B cell (primary cell): Measurements from ENCODE around the gene ZNF79. TPM values are rescaled to one million over a fixed set of nuclear protein-coding genes. Genes with fewer than 3 reads are reported as not detected.

Experiments used
- ATAC-seq: fragments of 200-7000 bp; cut with Tn5 transposase; one replicate; pipeline ENCODE4 v1.10.0; 2021; ENCODE audit warnings: low read depth, mild to moderate bottlenecking, moderate number of reproducible peaks, moderate library complexity
- CTCF ChIA-PET: fragments of 350-600 bp; sonication (Branson Sonifier 250); formaldehyde crosslinking; loops from one replicate; lab custom pipeline; 2021; ENCODE audit warnings: antibody characterized with exemption, inconsistent platforms; lab: Charles Lee
- POLR2A ChIA-PET: fragments of 350-600 bp; sonication (Branson Sonifier 250); formaldehyde crosslinking; loops from one replicate; lab custom pipeline; 2021; ENCODE audit warnings: antibody characterized with exemption; lab: Charles Lee
- DNase-seq: peaks from one replicate; pipeline ENCODE4 v3.0.0; 2013
- H2AFZ ChIP-seq: 2 replicates; pipeline ENCODE4 v1.6.1; 2012; ENCODE audit warnings: mild to moderate bottlenecking, low read depth, low read length; ENCODE audit not compliant: insufficient read depth, poor library complexity, severe bottlenecking
- H3K27ac ChIP-seq, 2 donors: 1 replicate in 1 of 2; 2 replicates in 1 of 2; pipeline ENCODE4 v1.5.1; 2012 to 2013; ENCODE audit warnings: low read length in 2 of 2, mild to moderate bottlenecking in 2 of 2, moderate library complexity in 1 of 2
- H3K27me3 ChIP-seq, 4 experiments: fragments of 200-600 bp in 1 of 4; sonication (generic) in 1 of 4; replicated peaks in 1 of 4; 1 replicate in 2 of 4; 2 replicates in 2 of 4; pipeline versions ENCODE4 v1.6.1 to v1.7.0; 2013 to 2016; ENCODE audit warnings: low read length in 3 of 4, mild to moderate bottlenecking in 2 of 4, mixed read lengths in 1 of 4, moderate library complexity in 1 of 4; ENCODE audit not compliant: insufficient read depth in 4 of 4, control insufficient read depth in 3 of 4; ENCODE audit errors: control extremely low read depth in 1 of 4
- H3K36me3 ChIP-seq, 2 experiments: replicated peaks in 1 of 2; 1 replicate in 1 of 2; 2 replicates in 1 of 2; pipeline versions ENCODE4 v1.6.1 to v1.7.1; 2013; ENCODE audit warnings: low read length in 1 of 2; ENCODE audit not compliant: insufficient read depth in 2 of 2, control insufficient read depth in 1 of 2; ENCODE audit errors: control extremely low read depth in 1 of 2, extremely low read depth in 1 of 2
- H3K4me1 ChIP-seq, 2 donors: fragments of 200-600 bp in 1 of 2; sonication (generic) in 1 of 2; 1 replicate in 1 of 2; 2 replicates in 1 of 2; pipeline versions ENCODE4 v1.5.1 to v1.6.1; 2013 to 2017; ENCODE audit warnings: low read length in 2 of 2; ENCODE audit not compliant: control insufficient read depth in 2 of 2, insufficient read depth in 2 of 2
- H3K4me2 ChIP-seq: replicated peaks from 2 replicates; pipeline ENCODE3; 2012; ENCODE audit warnings: mild to moderate bottlenecking, low read depth, low read length; ENCODE audit not compliant: poor library complexity, severe bottlenecking
- H3K4me3 ChIP-seq, 5 experiments: fragments of 200-600 bp in 1 of 5; sonication (generic) in 1 of 5; 1 replicate in 3 of 5; 2 replicates in 2 of 5; pipeline versions ENCODE4 v1.5.1 to v1.7.0; 2011 to 2016; ENCODE audit warnings: low read length in 4 of 5, mild to moderate bottlenecking in 4 of 5, low read depth in 2 of 5, control low read depth in 1 of 5, moderate library complexity in 1 of 5; ENCODE audit not compliant: insufficient read depth in 1 of 5; ENCODE audit errors: control extremely low read depth in 1 of 5, extremely low read depth in 1 of 5
- H3K79me2 ChIP-seq: fragments of 200-600 bp; sonication (generic); one replicate; pipeline ENCODE4 v1.6.0; 2016; ENCODE audit warnings: low read length; ENCODE audit not compliant: control insufficient read depth, insufficient read depth
- H3K9ac ChIP-seq: fragments of 200-600 bp; sonication (generic); 2 replicates; pipeline ENCODE4 v1.6.1; 2017; ENCODE audit warnings: mild to moderate bottlenecking, low read length, moderate library complexity
- H3K9me3 ChIP-seq, 3 donors: one replicate each; pipeline versions ENCODE4 v1.6.1 to v1.7.1; 2013; ENCODE audit warnings: low read length in 2 of 3; ENCODE audit not compliant: control insufficient read depth in 2 of 3, insufficient read depth in 1 of 3; ENCODE audit errors: control extremely low read depth in 1 of 3
- H4K20me1 ChIP-seq: 2 replicates; pipeline ENCODE4 v1.6.0; 2012; ENCODE audit warnings: mild to moderate bottlenecking, low read length; ENCODE audit not compliant: insufficient read depth, control insufficient read depth, poor library complexity, severe bottlenecking
- H3K27ac Mint-ChIP-seq: one replicate; pipeline ENCODE4 v1.8.0; 2021; ENCODE audit warnings: mixed read lengths
- H3K27me3 Mint-ChIP-seq: one replicate; pipeline ENCODE4 v1.8.0; 2021; ENCODE audit warnings: mixed read lengths
- H3K4me1 Mint-ChIP-seq: one replicate; pipeline ENCODE4 v1.8.0; 2021; ENCODE audit warnings: mixed read lengths
- H3K4me3 Mint-ChIP-seq: one replicate; pipeline ENCODE4 v1.8.0; 2021; ENCODE audit warnings: mixed read lengths
- H3K9me3 Mint-ChIP-seq: one replicate; pipeline ENCODE4 v1.8.0; 2022; ENCODE audit warnings: mixed read lengths; ENCODE audit not compliant: insufficient read depth
- EZH2 ChIP-seq: IDR thresholded peaks from 2 replicates; pipeline ENCODE4 v1.6.1; 2012; ENCODE audit warnings: borderline replicate concordance, low read depth, mild to moderate bottlenecking, moderate library complexity, low read length; ENCODE audit not compliant: insufficient read depth, poor library complexity, severe bottlenecking
- WGBS: methylation state at CpG from one replicate; pipeline ENCODE4 v1.1.5; 2013; ENCODE audit warnings: missing lambda C conversion rate; ENCODE audit not compliant: insufficient coverage; 5-methylcytosine and 5-hydroxymethylcytosine counted together
- intact Hi-C: fragments of 100-400 bp; cut with micrococcal nuclease; formaldehyde crosslinking; loops from one replicate; pipeline ENCODE4 v1.10.0; 2022
- polyA plus RNA-seq: library from polyadenylated mRNA; depleted of rRNA; stranded (reverse); fragments of >200 nt; gene quantifications from 2 replicates; pipeline ENCODE4 v1.2.3, GENCODE V29; 2012
- total RNA-seq, 2 donors: library from RNA; stranded (reverse); fragments of 120-200 nt in 1 of 2; gene quantifications; 1 replicate in 1 of 2; 2 replicates in 1 of 2; pipeline versions ENCODE4 v1.2.3 to v1.2.4, GENCODE V29; 2013 to 2022
- TF ChIP-seq, protein P1 (sequence below): fragments of 200-600 bp; IDR thresholded peaks from one replicate; pipeline ENCODE4 v1.8.0; 2022; ENCODE audit warnings: antibody characterized with exemption, mild to moderate bottlenecking

Gene ZNF79
- total and polyA plus RNA-seq, 2 donors (not counting 1 experiment from before 2014, with no cell fraction given) = 4.8 to 16.1 TPM

DNA sequence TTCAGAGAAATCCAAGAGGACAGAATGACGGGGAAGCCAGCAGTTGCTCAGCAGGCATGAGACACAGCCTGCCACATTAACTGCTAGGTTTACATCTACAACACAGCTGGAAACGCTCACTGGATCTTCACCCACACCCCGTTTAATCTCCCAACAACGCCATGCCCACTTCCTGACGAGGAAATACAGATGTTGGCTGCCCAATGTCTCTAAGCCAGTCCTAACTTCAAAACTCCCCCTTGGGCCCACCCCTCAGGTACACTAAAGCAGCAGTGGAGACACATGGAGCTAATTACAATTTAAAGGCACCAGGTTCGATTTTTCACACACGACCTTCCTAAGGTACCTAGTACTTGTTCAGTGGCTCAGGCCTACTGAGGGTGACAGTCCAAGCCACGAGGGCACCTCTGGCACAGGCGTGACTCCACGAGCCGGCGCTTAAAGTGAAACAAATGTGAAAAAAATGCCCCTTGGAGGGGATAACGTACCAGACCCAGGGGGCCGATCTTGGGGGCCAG lies 26.1 kb downstream of the ZNF79 start:
- CTCF ChIA-PET = interaction anchor here (1.2 to 1.6 kb wide), 3 partner anchors 26 to 235 kb away, joined by 3 to 5 read pairs (median 4); partner anchors contain the start of genes SLC2A8 and ZNF79
- no peaks in the 10 kb centered on the region for H3K9me3 ChIP-seq
- Mint-ChIP-seq H3K27ac (peak overlapping the region; percentile 98), H3K9me3 (no peaks in the 10 kb centered on the region), H3K27me3 (no peaks in the 10 kb centered on the region), H3K4me3 (peak overlapping the region; percentile 97), H3K4me1 (peaks cover 52% of the 10 kb centered on the region)
- H3K9ac ChIP-seq = peak overlapping the region; percentile 80
- peaks cover 22 to 38% of the 10 kb centered on the region in 2 donors for H3K4me1 ChIP-seq
- intact Hi-C loops = loop anchor here (2.0 to 10.0 kb wide), 4 partner anchors 267 to 824 kb away; partner anchors contain the start of genes GOLGA2, NAIF1, PTRH1 and SLC25A25
- H3K4me3 ChIP-seq = peak overlapping the region; percentile 73 to 92 (median 82)
- DNase-seq (no peak), ATAC-seq (no peak)
- TF ChIP-seq, protein P1, sequence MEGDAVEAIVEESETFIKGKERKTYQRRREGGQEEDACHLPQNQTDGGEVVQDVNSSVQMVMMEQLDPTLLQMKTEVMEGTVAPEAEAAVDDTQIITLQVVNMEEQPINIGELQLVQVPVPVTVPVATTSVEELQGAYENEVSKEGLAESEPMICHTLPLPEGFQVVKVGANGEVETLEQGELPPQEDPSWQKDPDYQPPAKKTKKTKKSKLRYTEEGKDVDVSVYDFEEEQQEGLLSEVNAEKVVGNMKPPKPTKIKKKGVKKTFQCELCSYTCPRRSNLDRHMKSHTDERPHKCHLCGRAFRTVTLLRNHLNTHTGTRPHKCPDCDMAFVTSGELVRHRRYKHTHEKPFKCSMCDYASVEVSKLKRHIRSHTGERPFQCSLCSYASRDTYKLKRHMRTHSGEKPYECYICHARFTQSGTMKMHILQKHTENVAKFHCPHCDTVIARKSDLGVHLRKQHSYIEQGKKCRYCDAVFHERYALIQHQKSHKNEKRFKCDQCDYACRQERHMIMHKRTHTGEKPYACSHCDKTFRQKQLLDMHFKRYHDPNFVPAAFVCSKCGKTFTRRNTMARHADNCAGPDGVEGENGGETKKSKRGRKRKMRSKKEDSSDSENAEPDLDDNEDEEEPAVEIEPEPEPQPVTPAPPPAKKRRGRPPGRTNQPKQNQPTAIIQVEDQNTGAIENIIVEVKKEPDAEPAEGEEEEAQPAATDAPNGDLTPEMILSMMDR = no peak
- TF ChIP-seq EZH2 = no peak
- WGBS = 2% methylated on average over 14 of the region's 14 CpGs
- H2AFZ ChIP-seq = no peak overlapping the region
- H3K4me2 ChIP-seq = peak overlapping the region; percentile 95
- H3K79me2 ChIP-seq = peaks cover 21% of the 10 kb centered on the region
- peaks cover 42% of the 10 kb centered on the region for H4K20me1 ChIP-seq
- POLR2A ChIA-PET = interaction anchor here (0.5 to 2.8 kb wide), 7 partner anchors 27 to 726 kb away, joined by 3 to 21 read pairs (median 4); partner anchors contain the start of genes CDK9, SLC2A8 and ZNF79
- H3K36me3 ChIP-seq = peaks cover 0 to 59% of the 10 kb centered on the region in 2 experiments
- no peaks in the 10 kb centered on the region for H3K27me3 ChIP-seq
- peak overlapping the region; percentile 84 to 85 for H3K27ac ChIP-seq
